Activated CD8-positive, alpha-beta T cell treated with anti-CD3 and anti-CD28 coated beads, Interleukin-2, amount 10 ng/mL, durations not matched to agents 7 days and 5 days (primary cell): ENCODE data around the gene POTEM. TPM values are rescaled to one million over a fixed set of nuclear protein-coding genes. Genes with fewer than 3 reads are reported as not detected.
"Not testable (repeated sequence)": the region's sequence is repeated elsewhere in the genome, so short reads cannot be mapped to it uniquely, and the experiment has no call there.

Source experiments
- ATAC-seq: fragments of 150-1000 bp; cut with Tn5 transposase; one replicate; pipeline ENCODE4 v1.10.0; 2021; ENCODE audit warnings: moderate library complexity
- CTCF ChIA-PET: fragments of 350-600 bp; sonication (Branson Sonifier 250); formaldehyde crosslinking; loops from one replicate; lab custom pipeline; 2021; ENCODE audit warnings: antibody characterized with exemption; lab: Charles Lee
- POLR2A ChIA-PET: fragments of 350-600 bp; sonication (Branson Sonifier 250); formaldehyde crosslinking; loops from one replicate; lab custom pipeline; 2021; ENCODE audit warnings: antibody characterized with exemption; lab: Charles Lee
- DNase-seq: peaks from one replicate; pipeline ENCODE4 v3.0.0-alpha.2; 2020
- H3K27ac Mint-ChIP-seq: one replicate; pipeline ENCODE4 v1.8.0; 2021; ENCODE audit warnings: mild to moderate bottlenecking, mixed read lengths
- H3K27me3 Mint-ChIP-seq: one replicate; pipeline ENCODE4 v1.8.0; 2021; ENCODE audit warnings: low read depth, mixed read lengths
- H3K36me3 Mint-ChIP-seq: one replicate; pipeline ENCODE4 v1.8.0; 2021; ENCODE audit warnings: low read depth, mixed read lengths
- H3K4me1 Mint-ChIP-seq: one replicate; pipeline ENCODE4 v1.8.0; 2021; ENCODE audit warnings: low read depth, mixed read lengths
- H3K4me3 Mint-ChIP-seq: one replicate; pipeline ENCODE4 v1.8.0; 2021; ENCODE audit warnings: mild to moderate bottlenecking, mixed read lengths
- H3K9me3 Mint-ChIP-seq: one replicate; pipeline ENCODE4 v1.8.0; 2022; ENCODE audit warnings: mixed read lengths; ENCODE audit not compliant: insufficient read depth
- total RNA-seq, 2 experiments: library from RNA; stranded (reverse); gene quantifications; one replicate each; pipeline ENCODE4 v1.2.3, GENCODE V29; 2021

Gene POTEM
- not detected for total RNA-seq

DNA sequence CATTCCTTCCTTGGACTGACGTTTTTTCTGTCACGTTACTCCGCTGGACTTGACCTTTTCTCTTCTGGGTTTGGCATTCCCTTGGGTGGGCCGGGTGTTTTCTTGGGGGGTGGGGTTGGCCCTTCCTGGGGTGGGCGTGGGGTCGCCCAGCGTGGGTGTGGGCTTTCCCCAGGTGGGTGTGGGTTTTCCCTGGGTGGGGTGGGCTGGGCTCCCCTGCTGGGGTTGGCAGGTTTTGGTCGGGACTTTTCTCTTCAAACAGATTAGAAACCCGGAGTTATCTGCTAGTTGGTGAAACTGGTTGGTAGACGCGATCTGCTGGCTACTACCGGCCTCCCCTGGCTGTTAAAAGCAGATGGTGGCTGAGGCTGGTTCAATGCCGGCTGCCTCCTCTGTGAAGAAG, at the start of gene POTEM:
POTEM (plus strand) TSS at position 301 of the 400 bp plus-strand sequence; CDS start at position 353, 52 bp downstream.
- H3K9me3 Mint-ChIP-seq, CTCF ChIA-PET, H3K27me3 Mint-ChIP-seq, DNase-seq, POLR2A ChIA-PET, H3K4me1 Mint-ChIP-seq, H3K36me3 Mint-ChIP-seq, H3K4me3 Mint-ChIP-seq, ATAC-seq, H3K27ac Mint-ChIP-seq: not testable (repeated sequence)

DNA sequence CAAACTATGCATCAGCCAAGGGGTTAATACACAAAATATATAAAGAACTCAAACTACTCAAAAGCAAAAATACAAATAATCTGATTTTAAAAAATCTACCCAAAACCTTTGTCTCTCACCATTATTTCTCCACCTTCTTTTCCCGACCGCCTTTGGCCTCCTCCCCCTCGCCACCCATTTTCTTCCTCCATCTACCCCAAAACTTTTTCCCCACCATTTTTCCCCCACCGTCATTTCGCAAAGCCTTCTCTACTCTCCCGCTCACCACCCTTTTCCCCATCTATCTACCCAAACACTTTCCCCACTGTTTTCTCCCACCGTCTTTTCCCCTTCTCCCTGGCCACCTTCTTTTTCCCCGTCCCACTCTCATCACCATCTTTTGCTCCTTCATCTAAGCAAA, 48.9 kb upstream of the POTEM start:
- H3K27me3 Mint-ChIP-seq, CTCF ChIA-PET, H3K4me3 Mint-ChIP-seq, POLR2A ChIA-PET, ATAC-seq, DNase-seq, H3K36me3 Mint-ChIP-seq, H3K9me3 Mint-ChIP-seq, H3K27ac Mint-ChIP-seq, H3K4me1 Mint-ChIP-seq: not testable (repeated sequence)

DNA sequence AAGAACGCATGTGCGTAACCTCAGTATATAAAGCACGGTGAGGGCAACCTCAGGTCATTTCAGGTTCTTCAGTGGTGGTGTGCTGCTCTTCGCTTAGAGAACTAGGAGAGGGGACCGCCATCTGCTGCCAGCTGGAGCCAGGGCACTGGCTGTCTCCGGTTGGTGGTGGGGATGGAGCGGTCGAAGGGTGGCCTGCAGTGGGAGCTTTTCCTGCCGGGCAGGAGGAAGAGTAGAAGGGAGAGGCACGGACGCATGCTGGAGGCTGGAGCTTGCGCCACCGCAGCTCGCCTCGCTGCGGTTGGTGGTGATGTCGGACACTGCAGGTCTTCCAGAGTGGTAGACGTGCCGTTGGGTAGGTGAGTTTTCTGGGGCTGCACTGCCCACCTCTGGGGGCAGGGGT, 47.2 kb upstream of the POTEM start:
- CTCF ChIA-PET, H3K27ac Mint-ChIP-seq, H3K9me3 Mint-ChIP-seq, POLR2A ChIA-PET, H3K4me3 Mint-ChIP-seq, H3K4me1 Mint-ChIP-seq, ATAC-seq, H3K36me3 Mint-ChIP-seq, DNase-seq, H3K27me3 Mint-ChIP-seq: not testable (repeated sequence)

DNA sequence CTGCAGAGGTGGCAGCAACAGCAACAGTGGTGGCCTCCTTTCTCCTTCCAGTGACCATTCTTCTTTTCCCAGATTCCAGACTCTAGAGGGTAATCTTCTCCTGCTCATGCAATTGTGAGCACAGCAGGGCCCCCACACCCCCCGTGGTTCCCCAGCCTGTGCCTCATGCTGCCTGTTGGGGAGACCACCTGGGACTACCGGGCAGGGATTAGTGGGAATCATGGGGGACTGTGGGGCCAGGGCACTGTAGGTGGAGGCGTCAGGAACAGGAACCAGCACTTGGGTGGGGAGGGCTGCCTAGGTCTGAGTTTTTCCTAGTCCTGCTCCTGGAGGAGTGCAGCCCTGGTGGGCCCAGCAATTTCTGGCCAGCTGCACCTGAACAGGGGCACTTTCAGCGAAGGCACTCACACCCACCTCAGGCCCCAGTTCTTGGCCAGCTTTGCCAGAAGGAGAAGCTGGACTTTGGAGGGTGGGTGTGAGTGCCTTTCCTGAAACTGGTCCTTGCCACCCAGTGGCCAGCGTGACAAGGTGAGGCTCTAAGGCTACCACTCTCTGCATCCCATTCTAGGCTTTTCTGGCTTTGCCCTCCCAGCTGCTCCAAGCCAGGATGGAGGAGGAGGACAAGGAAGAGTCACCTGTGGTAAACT, 46.1 kb upstream of the POTEM start:
- H3K4me1 Mint-ChIP-seq, POLR2A ChIA-PET, H3K27ac Mint-ChIP-seq, H3K4me3 Mint-ChIP-seq, ATAC-seq, H3K36me3 Mint-ChIP-seq, H3K27me3 Mint-ChIP-seq, H3K9me3 Mint-ChIP-seq, CTCF ChIA-PET, DNase-seq: not testable (repeated sequence)

DNA sequence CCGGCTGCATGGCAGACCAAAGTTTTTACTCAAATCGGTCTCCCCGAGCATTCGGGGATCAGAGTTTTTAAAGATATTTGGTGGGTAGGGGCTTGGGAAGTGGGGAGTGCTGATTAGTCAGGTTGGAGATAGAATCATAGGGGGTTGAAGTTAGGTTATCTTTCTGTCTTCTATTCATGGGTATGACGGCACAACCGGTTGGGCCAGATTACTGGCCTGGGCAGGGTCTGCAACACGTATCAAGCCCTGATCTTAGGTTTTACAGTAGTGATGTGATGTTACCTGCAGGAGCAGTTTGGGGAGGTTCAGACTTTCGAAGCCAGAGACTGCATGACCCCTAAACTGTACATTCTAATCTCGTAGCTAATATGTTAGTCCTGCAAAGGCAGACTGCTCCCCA, 30.4 kb upstream of the POTEM start:
- DNase-seq, H3K27me3 Mint-ChIP-seq, POLR2A ChIA-PET, H3K27ac Mint-ChIP-seq, H3K4me1 Mint-ChIP-seq, H3K36me3 Mint-ChIP-seq, H3K4me3 Mint-ChIP-seq, H3K9me3 Mint-ChIP-seq, ATAC-seq, CTCF ChIA-PET: not testable (repeated sequence)

DNA sequence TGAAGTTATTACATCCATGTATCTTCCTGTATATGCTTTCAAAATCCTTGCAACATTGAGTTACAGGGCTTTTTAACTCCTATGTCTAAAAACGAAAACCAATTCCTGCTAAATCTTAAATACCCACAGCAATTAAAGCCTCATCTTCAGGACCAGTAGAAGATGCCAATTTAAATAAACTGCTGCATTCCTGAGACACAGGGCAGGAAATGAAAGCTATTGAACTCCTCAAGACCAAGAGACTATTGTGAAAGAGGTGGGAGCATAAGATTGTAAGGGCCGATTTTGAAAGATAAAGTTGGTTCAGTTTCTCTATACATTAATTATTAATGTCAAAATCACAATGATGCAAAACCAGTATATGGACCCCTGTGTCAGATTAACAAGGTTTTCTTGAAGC, 28.5 kb upstream of the POTEM start:
- ATAC-seq, CTCF ChIA-PET, POLR2A ChIA-PET, H3K36me3 Mint-ChIP-seq, H3K27me3 Mint-ChIP-seq, H3K9me3 Mint-ChIP-seq, DNase-seq, H3K27ac Mint-ChIP-seq, H3K4me3 Mint-ChIP-seq, H3K4me1 Mint-ChIP-seq: not testable (repeated sequence)

DNA sequence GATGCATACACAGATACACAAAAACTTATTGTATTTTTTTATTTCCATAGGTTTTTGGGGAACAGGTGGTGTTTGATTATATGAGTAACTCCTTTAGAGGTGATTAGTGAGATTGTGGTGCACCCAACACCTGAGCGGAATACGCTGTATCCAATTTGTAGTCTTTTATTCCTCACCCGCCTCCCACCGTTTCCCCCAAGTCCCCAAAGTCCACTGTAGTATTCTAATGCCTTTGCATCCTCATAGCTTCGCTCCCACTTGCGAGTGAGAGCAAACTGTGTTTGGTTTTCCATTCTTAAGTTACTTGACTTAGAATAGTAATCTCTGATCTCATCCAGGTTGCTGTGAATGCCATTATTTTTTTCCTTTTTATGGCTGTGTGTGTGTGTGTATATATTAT, 17.3 kb upstream of the POTEM start:
- H3K9me3 Mint-ChIP-seq, H3K4me1 Mint-ChIP-seq, H3K27ac Mint-ChIP-seq, ATAC-seq, CTCF ChIA-PET, H3K36me3 Mint-ChIP-seq, H3K4me3 Mint-ChIP-seq, H3K27me3 Mint-ChIP-seq, DNase-seq, POLR2A ChIA-PET: not testable (repeated sequence)

DNA sequence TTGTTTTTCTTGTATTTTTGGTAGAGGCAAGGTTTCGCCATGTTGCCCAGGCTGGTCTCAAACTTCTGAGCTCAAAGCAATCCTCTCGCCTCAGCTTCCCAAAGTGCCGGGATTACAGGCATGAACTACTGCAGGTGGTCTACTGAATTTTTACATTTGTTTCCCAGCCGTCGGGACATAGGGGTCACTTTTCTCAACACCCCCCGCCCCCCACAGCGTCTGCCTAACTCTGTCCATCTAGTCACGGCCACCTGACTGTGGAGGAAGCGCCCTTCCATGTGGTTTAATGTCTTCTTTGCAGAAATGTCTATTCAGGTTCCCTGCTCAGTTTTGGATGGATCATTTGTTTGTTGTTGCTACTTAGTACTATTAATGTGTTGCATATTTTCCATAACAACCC, 14.1 kb upstream of the POTEM start:
- H3K9me3 Mint-ChIP-seq, H3K27ac Mint-ChIP-seq, ATAC-seq, DNase-seq, CTCF ChIA-PET, H3K27me3 Mint-ChIP-seq, H3K36me3 Mint-ChIP-seq, H3K4me3 Mint-ChIP-seq, POLR2A ChIA-PET, H3K4me1 Mint-ChIP-seq: not testable (repeated sequence)

DNA sequence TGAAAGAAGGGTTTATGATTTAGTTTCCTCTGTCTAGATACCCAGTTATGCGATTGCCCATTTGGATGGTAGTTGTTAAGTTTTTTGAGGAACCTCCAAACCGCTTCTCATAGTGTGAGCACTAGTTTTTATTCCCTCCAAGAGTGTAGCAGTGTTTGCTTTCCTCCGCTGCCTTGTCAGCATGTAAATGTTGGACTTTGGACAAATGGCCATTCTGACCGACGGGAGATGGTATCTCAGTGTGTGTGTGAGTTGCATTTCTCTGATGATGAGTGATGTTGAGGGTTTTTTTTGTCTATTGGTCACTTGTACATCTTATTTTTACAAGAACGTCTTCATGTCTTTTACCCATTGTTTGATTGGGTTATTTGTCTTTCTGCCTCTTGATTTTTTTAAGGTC, 11.4 kb upstream of the POTEM start:
- H3K4me3 Mint-ChIP-seq, H3K27me3 Mint-ChIP-seq, CTCF ChIA-PET, DNase-seq, ATAC-seq, H3K27ac Mint-ChIP-seq, H3K9me3 Mint-ChIP-seq, H3K4me1 Mint-ChIP-seq, H3K36me3 Mint-ChIP-seq, POLR2A ChIA-PET: not testable (repeated sequence)

DNA sequence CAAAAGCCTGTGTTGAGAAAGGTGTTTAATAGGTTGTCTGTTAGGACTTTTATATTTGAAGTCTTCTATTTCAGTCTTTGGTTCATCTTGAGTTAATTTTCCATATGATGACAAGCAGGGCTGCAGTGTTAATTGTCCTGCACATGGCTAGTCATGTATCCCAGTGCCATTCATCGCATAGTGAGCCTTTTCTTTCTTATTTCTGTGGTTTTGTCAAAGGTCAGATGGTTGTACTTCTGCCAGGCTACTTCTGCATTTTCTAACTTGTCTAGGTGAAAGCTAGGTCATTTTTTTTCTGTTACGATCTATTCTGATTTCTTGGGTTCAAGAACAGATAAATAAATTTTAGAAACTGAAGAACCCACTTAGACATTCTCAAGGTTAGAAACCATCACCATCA, 5.7 kb upstream of the POTEM start:
- H3K4me3 Mint-ChIP-seq, CTCF ChIA-PET, H3K27me3 Mint-ChIP-seq, ATAC-seq, H3K9me3 Mint-ChIP-seq, H3K36me3 Mint-ChIP-seq, H3K4me1 Mint-ChIP-seq, POLR2A ChIA-PET, DNase-seq, H3K27ac Mint-ChIP-seq: not testable (repeated sequence)

DNA sequence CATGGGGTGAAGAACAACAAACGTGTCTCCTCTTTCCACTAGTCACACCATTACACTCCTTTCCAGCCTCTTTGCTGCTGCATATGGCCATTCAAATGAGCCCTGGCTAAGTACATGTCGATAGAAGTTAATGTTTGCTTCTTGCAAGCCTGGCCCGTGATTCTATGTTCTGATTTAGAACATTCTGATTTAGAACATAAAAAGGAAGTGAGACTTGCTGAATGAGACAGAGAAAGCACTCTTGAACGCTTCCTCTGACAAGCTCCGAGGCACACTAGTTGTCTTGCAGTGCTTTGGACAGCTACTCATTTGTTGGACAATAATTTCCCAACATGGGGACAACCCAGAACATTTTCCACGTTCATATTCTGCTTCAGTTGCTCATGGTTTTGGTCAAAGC, 5.1 kb upstream of the POTEM start:
- H3K27ac Mint-ChIP-seq, H3K36me3 Mint-ChIP-seq, H3K4me3 Mint-ChIP-seq, H3K4me1 Mint-ChIP-seq, DNase-seq, CTCF ChIA-PET, ATAC-seq, H3K9me3 Mint-ChIP-seq, H3K27me3 Mint-ChIP-seq, POLR2A ChIA-PET: not testable (repeated sequence)

DNA sequence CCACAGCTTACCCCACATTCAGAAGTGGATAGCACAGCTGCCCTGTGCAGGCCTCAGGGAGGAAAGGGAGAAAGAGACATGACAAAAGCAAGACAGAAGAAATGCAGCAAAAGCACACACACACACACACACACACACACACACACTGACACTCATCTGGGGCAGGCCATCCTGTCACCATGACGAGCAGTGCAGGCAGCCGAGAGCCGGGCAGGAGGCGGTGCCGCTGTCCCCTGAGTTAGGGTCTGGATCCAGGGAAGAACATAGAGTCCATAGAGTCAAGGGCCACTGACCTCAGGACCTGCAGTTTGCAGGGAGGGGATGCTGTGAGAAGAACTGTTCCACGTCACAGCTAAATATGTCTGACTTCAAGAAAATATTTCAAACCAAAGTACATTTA, 4.0 kb upstream of the POTEM start:
- H3K36me3 Mint-ChIP-seq, H3K9me3 Mint-ChIP-seq, H3K27ac Mint-ChIP-seq, CTCF ChIA-PET, POLR2A ChIA-PET, H3K4me3 Mint-ChIP-seq, H3K4me1 Mint-ChIP-seq, ATAC-seq, H3K27me3 Mint-ChIP-seq, DNase-seq: not testable (repeated sequence)

DNA sequence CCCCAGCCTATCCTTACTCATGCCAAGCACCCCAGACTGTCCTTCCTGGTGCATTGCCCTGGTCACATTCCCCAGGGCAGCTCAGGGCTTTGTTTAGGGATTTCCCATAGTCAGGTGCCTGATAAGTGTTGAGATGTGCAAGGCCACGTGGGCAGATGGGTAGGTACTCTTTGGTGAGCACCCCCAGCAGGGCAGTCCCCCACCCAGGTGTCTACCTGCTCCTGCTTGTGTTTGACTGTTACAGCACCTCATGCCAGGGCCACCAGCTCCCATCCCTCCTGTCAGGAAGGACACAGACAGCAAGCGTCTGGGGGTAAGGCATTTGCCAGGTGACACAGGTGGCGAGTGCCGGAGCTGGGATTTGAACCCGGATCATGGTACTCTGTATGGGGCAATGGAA, 2.4 kb upstream of the POTEM start:
- H3K4me1 Mint-ChIP-seq, H3K27ac Mint-ChIP-seq, H3K4me3 Mint-ChIP-seq, ATAC-seq, H3K36me3 Mint-ChIP-seq, CTCF ChIA-PET, H3K27me3 Mint-ChIP-seq, H3K9me3 Mint-ChIP-seq, DNase-seq, POLR2A ChIA-PET: not testable (repeated sequence)
